GM18508 (cell line): ENCODE measurements around the gene MGAT5B.

Experiments used
- ATAC-seq: cut with Tn5 transposase; IDR thresholded peaks from one replicate; pipeline ENCODE4 v1.9.1; 2021; ENCODE audit warnings: moderate number of reproducible peaks; ENCODE audit not compliant: insufficient read depth, unreplicated experiment

Gene MGAT5B

DNA sequence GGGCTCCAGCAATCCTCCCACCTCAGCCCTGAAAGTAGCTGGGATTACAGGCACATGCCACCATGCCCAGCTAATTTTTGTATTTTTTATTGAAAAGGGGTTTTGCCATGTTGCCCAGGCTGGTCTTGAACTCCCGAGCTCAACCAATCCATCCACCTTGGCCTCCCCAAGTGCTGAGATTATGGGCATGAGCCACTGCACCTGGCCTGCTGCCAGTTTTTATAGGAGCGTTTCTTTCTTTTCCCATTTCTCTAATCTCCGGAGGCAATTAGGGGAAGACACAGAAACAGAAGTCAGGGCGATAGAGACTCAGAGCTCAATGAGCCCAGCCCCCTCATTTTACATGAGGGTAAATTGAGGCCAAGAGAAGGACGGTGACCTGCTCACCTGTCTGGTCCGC is 10.4 kb downstream of the MGAT5B start:
- ATAC-seq = no peak

DNA sequence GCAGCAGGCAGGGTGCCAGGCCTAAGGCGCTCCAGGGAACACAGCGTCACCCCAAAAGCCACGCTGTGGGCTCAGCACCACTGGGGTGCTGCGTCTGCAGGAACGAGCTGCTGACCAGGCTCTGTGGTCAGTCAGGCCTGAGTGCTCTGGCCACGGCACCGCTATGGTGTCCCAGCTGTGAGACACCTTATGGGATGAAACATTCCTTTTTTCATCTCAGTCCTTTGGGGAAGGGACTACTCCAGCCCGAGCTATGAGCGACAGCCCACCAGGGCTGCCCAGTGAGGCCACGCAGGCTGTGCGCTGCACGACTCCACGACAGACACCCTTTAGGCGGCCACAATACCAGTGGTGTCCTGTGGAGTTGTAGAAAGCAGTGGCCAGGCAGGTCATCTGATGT is 11.1 kb downstream of the MGAT5B start:
- ATAC-seq = no peak

DNA sequence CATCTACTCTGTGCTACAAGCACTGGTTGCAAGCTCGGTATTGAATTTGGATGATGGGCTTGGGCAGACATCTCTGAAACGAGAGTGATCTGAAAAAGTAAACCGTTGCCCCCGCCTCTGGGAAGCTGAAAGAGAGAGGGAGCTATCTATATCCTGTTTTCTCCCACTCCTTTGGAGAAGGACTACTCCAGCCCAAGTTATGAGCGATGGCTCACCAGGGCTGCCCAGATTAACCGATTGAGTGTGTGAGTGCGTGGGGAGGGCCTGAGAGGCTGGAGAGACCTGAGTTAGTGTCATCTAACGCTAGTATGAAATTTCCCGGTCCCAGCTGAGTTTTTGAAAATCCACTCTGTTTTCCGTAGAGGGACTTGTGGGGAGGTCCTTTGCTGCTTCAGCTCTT is 11.5 kb downstream of the MGAT5B start:
- ATAC-seq = no peak

- no peak for ATAC-seq
Observed at GRCh38 chr17:76880268-76880667, 12.1 kb downstream of the MGAT5B start.

- no peak for ATAC-seq
Observed at GRCh38 chr17:76880971-76881370, 12.8 kb downstream of the MGAT5B start.

GRCh38 chr17:76881408-76881807 is 13.2 kb downstream of the MGAT5B start:
- no peak for ATAC-seq

DNA sequence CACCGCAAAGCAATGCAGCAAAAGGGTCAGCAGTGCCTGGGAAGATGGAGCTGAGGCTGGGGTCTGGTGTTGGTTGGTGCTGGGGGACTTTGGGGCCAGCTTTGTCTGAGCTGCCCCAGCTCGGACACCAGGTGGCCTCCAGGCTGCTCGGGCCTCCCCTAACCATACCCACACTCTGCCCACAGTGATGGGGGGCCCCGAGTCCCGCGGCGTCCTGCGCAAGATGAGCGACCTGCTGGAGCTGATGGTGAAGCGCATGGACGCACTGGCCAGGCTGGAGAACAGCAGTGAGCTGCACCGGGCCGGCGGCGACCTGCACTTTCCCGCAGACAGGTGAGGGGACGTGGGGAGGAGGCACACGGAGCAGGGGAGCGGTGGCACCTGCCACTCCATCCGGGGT is 13.8 kb downstream of the MGAT5B start:
- no peak for ATAC-seq

- no peak for ATAC-seq
Observed at GRCh38 chr17:76883744-76884525, 15.7 kb downstream of the MGAT5B start.

- no peak for ATAC-seq
Observed at GRCh38 chr17:76884995-76885893, 17.0 kb downstream of the MGAT5B start.

- ATAC-seq = no peak
Observed at GRCh38 chr17:76885894-76886290, 17.7 kb downstream of the MGAT5B start.

GRCh38 chr17:76886395-76886794 is 18.2 kb downstream of the MGAT5B start:
- ATAC-seq = no peak

- no peak for ATAC-seq
Observed at GRCh38 chr17:76887802-76888201, 19.6 kb downstream of the MGAT5B start.

DNA sequence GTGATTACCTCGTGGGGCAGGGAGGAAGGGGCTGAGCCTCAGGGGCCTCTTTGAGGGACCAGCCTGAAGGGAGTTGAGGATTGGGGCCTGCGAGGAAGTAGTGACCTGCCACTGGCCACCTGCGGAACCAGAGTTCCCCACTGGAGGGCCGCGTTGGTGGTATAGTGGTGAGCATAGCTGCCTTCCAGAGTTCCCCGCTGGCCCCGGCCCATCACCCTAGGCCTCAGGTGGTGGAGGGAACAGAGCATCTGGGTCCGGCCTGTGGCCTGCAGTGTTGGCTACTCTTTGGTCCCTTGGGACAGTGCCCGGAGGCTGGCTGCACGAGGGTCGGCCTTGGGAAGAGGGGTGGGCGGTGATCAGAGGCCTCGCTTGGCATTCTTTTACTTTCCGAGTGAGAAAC is 20.5 kb downstream of the MGAT5B start:
- ATAC-seq = no peak

GRCh38 chr17:76889323-76889722 is 21.1 kb downstream of the MGAT5B start:
- ATAC-seq = no peak

DNA sequence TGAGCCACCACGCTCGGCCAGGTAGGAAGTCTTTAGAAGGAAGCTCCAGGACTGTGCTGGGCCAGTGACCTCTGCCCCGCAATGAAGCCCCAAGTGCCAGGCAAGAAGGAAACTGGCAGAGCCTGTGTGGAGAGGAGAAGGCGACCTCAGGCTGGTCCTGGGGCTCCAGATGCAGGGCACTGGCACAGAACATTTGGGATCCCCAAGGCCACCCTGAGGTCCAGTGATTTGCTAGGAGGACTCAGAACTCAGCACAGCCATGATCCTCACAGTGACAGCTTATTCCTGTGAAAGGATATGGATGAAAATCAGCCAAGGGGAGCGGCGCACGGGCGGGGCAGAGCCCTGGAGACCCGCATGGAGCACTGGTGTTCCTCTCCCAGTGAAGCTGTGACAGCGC is 24.1 kb downstream of the MGAT5B start:
- no peak for ATAC-seq

- ATAC-seq = no peak
Observed at GRCh38 chr17:76893623-76894334, 25.6 kb downstream of the MGAT5B start.

- ATAC-seq = no peak
Observed at GRCh38 chr17:76894842-76895241, 26.6 kb downstream of the MGAT5B start.

DNA sequence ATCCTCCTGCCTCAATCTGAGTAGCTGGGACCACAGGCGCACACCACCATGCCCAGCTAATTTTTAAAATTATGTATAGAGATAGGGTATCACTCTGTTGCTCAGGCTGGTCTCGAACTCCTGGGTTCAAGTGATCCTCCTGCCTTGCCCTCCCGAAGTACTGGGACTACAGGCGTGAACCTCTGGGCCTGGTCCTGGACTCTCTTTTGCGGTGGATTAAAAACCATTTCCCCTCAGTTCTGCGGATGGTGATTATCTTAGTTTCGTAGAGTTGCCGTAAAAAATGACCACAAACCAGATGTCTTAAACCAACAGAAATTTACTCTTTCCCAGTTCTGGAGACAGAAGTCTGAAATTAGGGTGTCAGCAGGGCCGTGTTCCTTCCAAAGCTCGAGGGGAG is 28.8 kb downstream of the MGAT5B start:
- no peak for ATAC-seq

DNA sequence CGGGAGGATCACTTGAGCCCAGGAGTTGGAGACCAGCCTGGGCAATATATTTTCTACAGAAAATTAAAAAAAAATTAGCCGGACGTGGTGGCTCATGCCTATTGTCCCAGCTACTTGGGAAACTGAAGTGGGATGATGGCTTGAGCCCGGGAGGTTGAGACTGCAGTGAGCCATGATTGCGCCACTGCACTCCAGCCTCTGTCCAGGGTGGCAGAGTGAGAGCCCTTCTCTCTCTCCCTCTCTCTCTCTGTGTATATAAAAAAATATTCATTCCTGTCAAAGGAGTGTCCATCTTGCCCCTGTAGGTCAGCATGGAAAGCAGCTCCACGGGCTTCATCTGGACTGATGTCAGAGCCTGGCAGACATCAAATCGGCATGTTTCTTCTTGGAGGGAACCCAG is 31.2 kb downstream of the MGAT5B start:
- ATAC-seq = no peak

- no peak for ATAC-seq
Observed at GRCh38 chr17:76900723-76901122, 32.5 kb downstream of the MGAT5B start.
